HG02981 (cell line): ENCODE data around the gene INSIG2.

Experiments
- ATAC-seq: cut with Tn5 transposase; IDR thresholded peaks from one replicate; pipeline ENCODE4 v1.9.1; 2021; ENCODE audit warnings: mild to moderate bottlenecking, moderate library complexity; ENCODE audit not compliant: unreplicated experiment

The INSIG2 gene

DNA sequence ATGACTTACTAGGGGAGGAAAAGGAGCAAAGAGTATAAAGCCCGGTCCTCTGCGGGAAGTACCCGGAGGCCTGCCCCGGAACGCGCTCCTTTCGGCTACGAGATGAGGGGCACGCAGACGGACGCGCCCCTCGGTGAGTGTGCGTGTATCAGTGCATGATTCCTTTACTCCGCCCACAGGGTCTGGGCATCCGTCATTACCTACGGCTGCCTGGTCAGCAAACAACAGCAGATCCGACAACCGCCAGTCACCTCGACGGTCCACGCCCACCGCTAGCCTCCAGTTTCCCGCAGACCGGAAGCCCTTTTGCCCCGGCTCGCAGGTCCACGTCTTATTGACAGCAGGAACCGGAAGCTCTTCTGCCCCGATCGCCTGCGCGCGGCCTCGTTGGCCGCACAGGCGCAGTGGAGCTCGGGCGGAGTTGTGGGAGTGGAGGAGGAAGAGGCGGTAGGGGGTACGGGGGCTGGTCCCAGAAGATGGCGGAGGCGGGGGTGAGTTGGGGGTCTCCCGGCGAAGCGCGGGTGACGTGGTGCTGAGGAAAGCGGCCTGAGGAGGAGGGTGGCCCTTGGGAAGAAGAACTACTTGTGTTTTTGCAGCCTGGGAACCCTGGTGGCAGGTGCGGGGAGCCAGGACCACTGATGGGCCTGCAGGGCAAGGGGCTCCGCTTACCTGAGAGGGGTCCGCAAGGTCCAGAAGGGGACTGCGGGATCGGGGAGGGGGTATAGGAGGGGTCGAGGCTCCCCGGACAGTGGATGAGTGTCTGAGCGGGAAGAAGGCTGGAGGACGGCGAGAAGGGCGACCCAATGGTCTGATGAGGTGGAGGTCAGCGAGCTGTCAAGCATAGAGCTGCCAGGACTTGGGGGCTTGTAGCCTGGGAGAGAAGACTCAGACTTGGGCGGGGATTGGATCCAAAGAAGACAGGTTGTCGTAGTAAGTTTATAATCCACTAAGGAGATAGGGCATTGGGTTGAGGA, at the start of gene INSIG2:
Gene INSIG2, plus strand, starts transcription at position 421 of the 974 bp plus-strand sequence. CDS start 8,086 bp downstream, outside the sequence.
- ATAC-seq = peak; percentile 96

DNA sequence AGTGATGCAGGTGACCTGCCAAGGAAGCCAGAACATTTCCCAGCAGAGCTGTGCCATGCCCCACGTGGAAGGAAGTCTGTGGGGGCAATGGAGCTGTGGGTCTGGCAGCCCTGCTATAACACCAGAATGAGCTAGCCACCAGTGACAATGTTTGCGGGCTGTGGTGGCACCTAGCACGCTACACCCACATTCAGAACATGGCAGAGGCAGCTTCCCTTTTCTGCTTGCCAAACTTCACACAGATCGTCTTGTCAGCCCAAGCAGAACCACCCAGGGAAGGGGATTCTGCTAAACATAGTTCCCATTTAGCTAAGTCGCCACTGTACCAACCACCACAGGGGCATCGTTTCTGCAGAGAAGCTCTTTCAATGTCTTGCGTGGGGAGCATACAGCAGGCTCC, 47.4 kb upstream of the INSIG2 start:
- no peak for ATAC-seq

DNA sequence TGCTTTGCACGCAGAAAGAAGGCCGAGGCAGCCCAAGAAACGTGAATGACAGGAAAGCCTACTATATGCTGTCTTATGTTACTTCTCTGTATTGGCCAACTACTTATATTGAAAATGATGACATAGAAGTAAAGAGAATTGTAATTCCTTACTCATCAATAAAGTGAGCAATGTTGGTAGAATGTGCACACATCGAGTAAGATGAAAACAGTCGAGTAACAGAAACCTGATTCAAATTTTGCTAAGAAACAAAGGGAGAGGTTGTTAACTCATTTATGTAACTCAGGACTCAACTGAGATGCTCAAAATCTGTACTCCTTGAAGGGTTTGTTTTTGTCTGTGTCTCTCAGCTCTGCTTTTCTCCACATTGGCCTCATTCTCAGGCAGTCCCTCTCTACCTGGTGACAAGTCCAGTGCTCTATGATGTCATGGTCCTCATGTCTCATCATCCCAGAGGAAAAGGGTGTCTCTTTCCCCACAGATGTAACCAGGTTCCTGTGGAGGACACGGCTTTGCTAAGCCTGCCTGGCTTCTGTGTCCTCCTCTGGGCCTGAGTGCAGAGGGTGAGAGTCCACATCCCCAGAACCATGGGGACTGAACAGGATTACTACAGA, 44.1 kb upstream of the INSIG2 start:
- no peak for ATAC-seq

DNA sequence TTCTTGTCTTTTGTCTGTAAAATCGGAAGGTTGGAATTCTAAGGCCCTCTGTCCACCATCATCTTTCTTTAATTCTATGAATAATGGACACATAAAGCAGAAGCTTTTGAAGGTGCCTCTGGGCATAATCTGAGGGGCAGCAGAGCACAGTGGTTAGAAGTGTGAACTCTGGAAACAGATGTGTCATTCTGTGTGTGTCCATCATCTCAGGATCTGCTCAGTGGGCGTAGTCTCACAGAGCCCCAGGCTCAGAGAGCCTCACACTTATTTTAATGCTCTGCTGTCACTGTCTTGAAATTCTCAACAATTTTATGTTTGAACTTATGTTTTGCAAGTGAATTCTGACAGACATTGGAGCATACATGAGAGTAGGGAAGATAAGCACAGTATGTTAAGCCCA, 43.4 kb upstream of the INSIG2 start:
- ATAC-seq = no peak

DNA sequence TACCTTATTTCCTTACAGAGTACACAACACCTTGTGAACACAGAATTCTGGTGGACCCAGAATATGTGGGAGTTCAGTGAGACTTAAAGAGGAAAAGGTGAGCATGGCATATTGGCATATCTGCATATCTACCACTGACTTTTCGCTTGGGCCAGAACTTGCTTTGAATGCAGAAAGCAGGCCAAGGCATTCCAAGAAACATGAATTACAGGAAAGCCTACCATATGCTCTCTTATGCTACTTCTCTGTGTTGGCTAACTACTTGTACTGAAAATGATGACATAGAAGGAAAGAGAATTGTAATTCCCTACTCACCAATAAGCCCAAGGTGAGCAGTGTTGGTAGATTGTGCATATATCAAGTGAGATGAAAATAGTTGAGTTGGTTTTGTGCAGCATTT, 43.0 kb upstream of the INSIG2 start:
- ATAC-seq = no peak

DNA sequence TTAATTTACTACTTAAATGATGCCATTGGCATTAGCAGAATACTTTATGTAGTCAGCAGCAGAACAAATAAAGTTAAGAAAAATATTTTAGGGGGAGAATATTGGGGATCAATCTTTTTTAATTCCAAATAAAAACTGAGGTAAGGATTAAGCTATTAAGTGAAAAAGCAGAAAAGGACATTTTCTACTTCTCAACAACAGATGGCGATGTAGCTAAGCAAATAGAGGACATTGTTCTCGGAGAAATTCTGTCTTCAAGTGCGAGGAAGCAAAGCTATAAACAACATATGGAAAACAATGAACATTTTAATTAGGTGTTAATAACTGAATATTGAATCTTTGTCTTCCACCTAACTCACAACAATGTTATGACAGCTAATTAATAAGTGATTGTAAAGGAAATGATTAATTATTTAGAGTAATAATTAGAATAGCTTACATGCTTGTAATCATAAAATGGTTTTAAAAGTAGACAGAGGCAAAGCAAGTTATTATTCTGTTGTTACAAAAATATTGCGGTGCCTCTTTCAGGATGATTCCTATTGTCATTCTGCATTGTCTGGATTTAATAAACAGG, 41.5 kb upstream of the INSIG2 start:
- ATAC-seq = no peak

DNA sequence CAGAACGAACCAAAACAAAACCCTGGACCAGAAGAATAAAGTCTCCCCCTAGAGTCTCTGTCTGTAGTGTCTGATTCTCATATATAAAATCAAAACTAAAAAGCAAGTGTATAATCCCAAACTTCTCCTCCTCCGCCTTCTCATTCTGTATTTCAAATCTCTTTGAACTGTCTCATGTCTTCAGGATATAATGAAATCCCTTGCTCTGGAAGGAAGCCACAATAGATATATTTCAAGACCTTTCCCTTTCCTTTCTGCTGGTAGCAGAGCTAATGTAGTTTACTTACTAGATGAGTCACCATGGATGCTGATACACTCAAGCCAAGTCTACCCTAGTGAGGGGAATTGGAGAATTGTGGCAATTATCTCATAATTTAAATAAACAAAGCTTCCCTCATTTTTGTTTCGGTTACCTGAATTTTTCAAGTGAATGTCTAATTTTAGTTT, 40.9 kb upstream of the INSIG2 start:
- no peak for ATAC-seq

DNA sequence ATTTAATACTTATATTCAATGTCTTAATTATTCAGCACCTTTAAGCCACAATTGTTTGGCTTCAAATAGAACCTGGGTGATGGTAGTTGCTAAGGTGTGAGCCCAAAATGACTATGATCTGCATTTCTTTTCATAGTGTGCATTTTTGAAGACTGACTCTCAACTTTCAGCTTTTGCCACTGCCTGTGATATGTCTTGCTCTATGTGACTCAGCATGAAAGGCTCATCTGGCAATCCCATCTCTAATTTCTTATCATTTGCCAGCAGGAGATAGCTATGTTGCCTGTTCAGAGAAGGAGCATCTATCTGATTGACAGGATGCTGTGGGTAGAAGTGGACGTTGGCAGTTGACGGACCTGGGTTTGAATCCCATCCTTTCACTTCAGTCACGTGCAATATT, 39.9 kb upstream of the INSIG2 start:
- no peak for ATAC-seq

DNA sequence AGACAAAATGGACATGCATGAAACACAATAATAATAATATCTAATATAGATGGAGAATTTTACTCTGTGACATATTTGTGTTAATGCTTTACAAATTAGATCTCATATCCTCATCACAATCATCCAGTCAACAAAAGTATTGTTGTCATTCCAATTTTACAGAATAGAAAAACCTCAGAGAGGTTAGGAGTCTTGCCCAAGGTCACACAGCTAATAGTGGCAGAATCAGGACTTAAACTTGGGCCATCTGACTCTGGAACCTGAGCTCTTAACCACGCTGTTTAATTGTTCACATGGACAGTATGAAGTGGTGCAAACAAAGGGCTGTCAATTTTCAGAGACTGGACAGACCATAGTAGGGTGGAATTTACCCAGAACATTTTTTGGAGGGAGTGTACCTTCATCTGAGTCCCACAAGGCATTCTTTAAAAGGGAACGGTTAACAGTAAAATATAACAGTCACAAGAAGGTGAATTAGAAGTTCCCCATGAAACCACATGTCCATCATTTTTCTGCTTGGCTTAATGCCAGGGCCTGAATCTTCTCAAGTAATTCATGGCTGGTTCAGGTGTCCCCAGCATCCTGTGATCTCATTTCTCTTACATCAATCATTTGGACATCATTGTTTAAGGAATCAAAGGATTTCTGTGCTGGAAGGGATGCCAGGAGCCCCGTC, 39.0 kb upstream of the INSIG2 start:
- peak; percentile 8 for ATAC-seq

DNA sequence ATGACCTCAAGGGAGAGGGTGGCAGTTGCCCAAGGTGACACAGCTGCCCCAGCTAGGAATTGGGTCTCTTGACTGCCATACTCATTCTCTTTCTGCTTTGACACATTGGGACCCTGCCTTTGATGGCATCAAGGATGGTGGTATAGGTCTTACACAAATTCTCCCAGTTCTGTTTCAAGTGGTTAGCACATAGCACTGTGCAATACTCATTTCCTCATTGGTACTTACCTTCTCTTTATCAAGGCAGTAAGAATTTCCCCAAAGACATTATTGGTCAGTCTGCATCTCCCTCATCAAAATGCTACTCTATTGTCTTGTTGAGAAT, 38.5 kb upstream of the INSIG2 start:
- ATAC-seq = peak; percentile 67

DNA sequence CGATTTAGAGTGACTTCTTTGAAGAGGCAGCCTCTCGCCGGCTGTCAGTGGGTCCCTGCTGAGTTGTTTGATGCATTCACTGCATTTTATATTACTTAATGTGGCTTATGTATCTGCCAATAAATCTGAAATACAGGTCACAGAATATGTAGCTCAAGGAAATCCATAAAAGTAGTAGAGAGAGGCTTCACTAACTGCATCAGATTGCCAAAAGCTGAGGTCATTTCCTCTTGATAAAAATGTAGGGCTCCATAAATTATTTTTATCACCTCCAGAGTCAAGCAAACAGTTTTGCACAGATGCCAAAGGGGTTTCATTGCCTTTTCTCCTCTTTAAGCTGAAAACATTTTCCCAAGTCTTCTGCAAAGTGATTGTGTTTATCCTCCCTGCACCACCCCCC, 37.9 kb upstream of the INSIG2 start:
- no peak for ATAC-seq

DNA sequence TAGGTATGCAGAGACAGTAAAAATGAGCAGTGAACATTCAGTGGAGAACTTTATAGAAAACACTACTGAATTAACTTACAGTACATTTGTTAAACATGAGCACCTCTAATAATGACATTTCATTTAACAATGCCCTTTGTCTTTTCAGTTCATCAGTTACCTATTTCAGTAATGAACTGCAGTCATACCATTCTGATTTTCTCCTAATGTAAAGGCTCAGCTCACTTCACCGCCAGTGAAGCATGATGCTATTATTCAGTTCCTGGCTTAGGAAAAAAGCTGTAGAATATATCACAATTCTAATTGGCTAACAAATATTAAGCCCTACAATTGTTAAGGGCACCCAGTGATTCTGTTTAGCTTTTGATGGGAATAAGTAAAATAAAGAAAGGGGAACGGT, 37.3 kb upstream of the INSIG2 start:
- ATAC-seq = no peak

DNA sequence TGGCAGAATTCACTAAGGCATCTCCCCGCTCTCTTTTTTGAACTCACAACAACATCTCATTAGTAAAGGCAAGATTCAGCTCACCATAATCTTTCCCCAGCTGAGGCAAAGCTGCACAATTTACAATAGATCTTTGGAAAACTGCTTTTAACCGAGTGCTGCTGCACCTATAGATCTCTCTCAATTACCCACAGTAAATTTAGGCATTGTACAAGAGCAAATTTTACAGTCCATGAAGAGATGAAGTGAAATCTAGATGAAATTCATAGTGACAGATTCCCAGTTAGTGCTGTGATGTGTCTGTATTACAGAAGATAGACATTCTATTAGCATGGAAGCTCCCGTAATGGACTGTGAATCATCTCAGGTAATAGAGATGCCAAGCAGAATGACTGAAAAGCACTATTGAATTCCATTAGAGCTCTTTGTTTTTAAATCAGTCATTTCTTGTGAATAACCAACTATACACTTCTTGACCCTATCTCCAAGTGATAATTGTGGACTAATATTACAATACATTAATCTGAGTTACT, 36.4 kb upstream of the INSIG2 start:
- ATAC-seq = no peak

DNA sequence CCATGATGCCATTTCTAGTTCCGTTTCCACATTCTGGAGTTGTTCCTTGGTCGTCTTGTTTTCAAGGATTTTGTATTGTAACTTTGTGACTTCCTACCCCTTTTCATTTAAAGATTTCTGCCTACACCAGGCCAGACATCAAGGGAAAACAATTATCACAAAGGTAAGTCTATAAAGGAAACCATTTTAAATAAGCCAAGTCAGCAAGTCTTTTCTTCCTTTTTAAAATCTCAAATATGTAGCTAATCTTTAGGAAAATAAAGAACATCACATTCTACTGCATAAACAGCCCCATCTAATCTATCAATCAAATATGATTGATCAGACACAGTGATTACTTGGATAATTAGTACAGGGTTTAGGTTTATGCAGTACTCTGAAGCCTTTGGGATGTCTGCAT, 35.8 kb upstream of the INSIG2 start:
- ATAC-seq = no peak

DNA sequence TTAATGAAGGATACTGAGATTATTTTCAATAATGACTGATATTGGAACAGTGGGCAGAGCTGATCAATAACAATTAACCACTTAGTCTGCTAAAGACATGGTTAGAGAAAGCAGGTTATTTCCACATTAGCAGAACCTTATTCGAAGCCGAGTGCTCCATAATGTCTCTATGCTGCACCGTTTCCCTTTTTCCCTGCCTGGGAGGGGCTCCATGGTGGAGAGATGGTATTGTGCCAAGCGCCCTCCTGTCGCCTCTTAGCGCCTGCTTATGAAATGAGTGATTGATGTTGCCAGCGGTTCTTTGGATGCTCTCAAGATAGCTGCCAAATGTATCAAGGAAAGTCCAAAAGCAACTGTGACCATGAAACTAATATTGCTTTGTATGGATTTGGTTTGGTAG, 34.6 kb upstream of the INSIG2 start:
- no peak for ATAC-seq

DNA sequence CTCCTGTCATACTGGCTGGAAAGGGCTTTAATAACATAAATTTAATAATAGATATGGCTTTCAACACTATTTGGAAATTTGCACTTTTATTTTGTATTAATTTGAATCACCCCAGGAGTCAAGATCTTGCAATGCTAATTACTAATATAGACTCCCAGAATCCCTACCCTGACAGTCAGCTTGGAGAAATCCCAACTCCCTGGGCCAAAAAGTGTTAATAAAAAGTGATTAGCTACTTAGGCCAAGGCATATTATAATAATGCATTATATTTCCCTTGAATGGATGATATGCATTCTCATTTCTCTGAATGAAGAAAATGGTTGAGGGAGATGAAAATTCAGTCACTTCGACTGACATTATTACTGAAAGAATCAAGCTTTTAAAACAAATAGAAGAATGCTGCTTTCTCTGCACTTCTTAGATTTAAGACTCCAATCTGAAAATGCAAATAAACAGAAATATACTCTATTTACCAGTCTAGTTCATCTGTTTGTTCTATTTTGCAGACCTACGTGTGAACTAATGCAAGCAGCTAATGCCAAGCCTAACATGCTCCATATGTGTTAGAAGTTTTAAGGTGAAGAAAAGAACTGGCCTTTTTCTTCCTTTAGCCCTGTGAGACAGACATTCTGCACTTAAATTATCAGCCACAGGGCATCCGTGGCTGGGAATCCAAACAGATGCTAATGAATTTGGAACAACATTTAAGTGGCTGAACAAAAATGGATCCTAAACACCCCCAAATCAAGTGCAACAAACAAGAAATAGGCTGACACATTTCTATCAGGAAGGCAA, 33.9 kb upstream of the INSIG2 start:
- ATAC-seq = no peak

DNA sequence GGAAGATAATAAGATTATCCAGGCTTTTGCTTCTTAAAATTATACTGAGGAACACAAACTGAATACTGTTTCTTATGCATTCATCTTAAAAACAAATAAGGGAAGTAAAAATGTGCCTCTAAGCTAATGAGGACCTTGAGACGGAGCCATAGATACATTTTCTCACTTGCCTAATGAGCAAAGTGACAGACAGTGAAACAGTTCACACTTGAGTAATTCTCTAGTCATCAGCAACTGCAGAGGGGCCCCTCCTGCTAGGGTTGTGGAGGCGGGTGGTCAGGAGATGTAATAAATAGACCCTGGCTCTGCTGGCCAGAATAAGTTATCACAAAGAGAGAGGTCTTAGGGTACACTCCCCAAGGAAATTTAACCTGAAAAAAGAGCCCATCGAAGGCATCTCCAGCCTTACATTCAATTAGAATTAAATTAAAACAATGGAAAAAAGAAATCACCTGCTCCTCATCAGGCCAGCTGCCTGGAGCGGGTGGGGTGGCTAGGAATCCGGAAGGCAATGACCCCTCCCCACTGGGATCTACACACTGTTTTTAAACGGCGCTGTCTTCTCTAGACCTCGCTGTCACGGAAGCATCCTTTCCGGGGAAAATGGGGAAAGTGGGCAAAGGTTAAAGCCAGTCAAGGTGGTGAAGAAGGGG, 32.6 kb upstream of the INSIG2 start:
- peak; percentile 73 for ATAC-seq

DNA sequence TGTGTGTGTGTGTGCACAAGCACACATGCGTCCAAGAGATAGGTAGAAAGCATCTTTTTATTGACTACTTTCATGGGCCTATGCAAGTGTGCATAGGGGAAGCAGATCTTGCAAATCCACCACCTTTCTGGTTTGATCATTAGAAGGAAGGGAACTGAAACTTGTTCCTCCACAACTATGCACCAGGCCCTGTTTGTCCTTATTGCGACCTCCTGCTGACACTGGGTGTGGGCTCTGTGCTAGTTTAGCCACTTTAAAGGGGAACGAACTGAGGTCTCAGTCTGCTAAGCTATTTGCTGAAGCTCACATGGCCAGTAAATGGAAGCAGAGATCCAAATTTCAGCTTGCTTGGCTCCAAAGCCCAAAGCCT, 32.1 kb upstream of the INSIG2 start:
- peak; percentile 89 for ATAC-seq

DNA sequence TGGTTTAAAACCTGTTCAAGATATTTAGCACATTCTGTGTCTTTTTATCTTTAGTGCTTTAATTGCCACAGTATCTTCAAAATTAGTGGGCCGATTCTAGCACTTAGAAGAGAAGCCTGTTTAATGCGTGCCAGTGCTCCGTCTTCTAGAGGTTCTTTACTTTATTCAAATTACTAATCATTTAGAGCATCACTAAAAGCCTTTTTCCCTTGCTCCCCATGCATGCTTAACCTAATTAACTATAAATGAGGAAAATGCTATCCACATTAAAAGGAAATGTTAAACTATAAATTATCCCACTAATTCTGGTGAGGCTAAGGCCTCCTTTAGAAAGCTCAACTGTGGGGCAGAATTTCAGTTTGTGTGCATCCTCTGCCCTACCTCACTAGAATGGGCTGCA, 31.5 kb upstream of the INSIG2 start:
- no peak for ATAC-seq

DNA sequence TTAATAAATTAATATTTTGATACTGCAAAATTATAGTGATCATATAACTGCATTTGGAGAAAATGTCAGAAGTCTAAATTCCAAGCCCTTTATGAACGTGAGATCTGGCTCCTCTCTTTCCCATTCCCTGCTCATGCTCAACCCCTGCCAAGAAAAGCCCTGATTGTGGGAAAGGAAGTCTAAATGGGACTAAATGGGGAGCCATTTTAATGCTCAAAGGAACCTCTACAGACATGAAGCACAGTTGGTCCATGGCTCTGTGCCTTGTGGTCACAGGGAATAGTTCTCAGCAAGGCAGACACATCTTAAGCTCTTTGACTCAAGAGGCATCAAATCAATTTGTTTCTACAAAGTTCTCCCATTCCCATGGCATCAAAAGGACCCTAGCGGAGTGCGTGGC, 29.3 kb upstream of the INSIG2 start:
- no peak for ATAC-seq
